HG03103 (cell line): Measurements from ENCODE around the gene SERPINE3.

Experiments used
- ATAC-seq: cut with Tn5 transposase; IDR thresholded peaks from one replicate; pipeline ENCODE4 v1.9.1; 2021; ENCODE audit warnings: low read depth; ENCODE audit not compliant: unreplicated experiment

Gene SERPINE3

DNA sequence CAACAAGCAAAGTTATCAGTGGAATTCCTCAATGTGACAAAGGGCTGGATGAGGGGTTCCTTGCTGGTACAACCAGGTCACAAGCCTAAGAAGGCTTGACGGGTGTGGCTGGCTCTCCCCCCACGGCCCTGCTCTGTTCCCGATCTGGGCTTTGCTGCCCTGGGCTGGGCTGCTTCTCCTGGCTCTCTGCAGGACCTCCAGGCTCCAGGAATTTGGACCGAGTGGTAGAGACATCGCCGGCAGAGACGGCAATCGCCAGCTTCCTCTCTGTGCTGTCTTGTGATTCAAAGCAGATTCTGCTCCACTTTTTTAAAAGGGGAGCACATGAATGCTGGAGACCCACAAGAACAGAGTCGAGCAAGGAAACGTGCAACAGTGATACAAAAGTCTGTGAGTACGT lies at the start of gene SERPINE3:
Gene SERPINE3 (plus strand): TSS at position 338 of the 400 bp plus-strand sequence. CDS start 1,401 bp downstream, outside the sequence.
- ATAC-seq = no peak

DNA sequence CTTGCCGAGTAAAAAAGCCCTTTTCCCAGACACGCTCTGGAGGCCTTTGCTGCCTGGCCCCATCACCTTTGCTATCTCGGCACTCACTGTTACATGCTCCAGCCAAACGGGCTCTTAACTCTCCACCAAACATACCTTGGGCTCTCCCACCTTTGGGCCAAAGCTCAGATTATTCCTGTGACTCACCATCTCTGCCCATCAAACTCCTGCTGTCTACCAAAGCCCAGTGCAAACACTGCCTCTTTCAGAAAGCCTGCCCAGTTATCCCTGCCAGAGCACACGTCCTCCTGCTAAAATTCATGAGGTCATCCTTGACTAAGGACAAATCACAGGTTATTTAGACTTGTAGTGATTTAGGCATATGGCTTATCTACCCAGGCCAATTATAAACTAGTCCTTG lies 48.1 kb upstream of the SERPINE3 start:
- ATAC-seq = no peak

DNA sequence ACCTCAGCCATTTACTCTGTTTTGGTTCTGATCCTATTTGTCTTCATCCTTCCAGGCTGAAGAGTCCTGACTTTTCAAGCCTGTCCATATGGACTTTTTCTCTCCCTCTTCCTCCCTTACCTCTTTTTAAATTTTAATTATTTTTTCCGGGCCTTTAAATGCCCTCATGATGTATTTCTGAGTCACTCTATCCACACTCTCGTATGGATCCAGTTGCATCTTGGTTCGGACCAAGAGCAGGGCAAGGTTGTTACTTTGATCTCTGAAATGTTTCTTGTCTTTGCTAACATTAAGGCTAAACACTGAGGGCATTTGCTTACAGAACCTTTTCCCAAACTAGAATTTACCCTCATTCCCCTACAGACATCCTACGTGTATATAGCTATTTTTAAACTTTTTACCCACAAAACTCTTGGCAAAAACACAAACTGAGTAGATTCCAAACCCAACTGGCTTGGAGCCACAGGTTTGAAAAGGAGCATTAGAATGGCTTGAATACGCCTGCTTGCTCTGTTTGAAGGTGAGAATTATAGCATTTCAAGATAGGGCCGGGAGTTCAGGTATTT lies 47.4 kb upstream of the SERPINE3 start:
- no peak for ATAC-seq

DNA sequence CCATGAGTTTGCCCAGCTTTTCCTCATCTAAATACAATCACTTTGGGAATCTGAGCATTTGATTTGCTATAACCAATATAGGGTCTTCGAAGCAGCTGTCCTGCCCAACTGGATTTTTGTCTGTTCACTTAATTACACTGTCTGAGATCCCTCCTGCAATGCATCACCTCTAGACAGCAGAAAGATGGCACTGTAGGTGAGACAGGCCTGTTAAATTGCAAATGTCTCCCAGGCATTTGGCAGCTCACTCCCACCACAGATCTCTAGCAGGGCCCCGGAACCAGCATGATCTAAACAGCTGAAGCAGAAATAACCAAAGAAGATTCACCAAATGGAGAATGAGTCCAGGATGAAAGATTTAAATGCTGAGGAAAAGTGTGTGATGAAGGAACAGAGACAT lies 41.9 kb upstream of the SERPINE3 start:
- no peak for ATAC-seq

DNA sequence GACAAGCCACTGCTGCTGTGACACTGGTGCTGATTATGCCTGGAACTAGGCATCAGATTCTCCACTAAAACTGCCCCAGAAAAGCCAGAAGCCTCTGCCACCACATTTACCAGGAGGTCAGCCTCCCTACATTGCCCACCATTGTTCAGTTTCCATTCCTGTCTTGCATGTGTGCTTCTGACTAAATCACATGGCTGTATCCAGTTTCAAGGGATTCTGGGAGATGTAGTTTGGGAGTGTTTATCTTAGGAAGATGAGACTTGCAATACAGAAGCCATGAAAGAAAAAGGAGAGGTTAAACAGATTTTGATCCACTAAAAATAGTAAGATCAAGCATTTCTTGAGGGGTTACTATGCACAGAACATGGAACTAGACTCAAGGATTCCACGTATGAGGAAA lies 40.7 kb upstream of the SERPINE3 start:
- ATAC-seq = no peak

DNA sequence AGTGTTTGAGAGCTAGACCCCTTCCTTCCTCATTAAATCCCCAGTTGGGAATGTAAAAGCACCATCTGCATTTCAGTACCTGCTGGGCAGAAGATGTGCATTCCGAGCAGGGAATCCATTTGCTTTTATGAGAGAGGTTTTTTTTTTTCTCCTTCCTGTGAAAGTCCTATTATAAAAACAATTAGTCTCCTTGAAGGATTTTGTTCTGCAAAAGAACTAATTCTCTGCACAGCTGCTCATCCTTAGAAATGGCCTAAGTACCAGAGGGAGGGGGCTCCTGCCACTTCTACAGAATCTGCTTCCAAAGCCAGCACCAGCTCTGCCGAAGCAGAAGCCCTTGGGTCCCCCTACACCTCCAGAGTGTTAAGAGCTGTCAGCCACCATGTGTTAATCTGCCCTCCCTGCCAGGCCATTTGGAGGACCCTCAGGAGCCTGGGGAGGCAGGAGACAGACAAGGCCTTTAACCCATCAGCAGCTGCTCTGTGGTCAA lies 36.4 kb upstream of the SERPINE3 start:
- no peak for ATAC-seq

DNA sequence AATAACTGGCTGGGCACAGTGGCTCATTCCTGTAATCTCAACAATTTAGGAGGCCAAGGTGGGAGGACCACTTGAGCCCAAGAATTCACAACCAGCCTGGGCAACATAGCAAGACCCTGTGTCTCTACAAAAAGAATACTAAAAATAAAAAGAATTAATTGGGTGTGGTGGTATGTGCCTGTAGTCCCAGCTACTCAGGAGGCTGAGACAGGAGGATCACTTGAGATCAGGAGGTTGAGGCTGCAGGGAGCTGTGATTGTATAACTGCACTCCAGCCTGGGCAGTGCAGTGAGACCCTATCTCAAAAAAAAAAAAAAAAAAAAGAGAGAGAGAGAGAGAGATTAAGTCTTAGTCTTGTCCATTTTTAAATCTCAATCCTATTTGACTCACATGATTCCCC lies 35.6 kb upstream of the SERPINE3 start:
- no peak for ATAC-seq

DNA sequence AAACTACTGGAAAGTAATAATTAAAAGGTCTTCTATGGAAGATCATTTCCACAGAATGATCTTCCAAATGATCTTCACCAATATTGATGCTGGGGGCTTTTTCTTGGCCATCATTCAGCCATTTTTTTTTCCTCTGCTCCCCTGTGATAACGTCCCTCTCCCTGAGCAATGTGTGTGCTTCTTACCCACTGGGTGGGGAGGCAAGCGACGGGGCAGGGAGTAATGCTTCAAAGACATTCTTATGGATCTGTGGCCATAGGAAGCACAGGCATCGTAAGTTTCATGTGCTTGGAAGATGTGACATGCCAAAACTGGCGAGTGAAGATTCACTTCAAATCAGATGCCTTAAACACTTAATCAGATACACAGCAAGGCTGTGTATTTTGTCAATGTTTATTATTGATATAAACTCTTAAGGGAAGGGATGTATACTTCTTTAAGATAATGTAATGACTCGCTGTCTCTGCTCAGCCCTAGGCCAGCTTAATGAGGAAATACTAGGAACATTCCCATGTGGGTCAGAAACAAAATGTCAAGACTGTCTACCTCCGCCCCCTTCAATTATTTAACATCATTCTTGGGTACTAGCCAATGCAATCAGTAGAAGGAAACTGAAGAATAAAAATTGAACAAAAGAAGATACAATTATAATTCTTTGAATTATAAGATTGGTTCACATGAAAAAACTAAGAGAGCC lies 34.1 kb upstream of the SERPINE3 start:
- no peak for ATAC-seq

DNA sequence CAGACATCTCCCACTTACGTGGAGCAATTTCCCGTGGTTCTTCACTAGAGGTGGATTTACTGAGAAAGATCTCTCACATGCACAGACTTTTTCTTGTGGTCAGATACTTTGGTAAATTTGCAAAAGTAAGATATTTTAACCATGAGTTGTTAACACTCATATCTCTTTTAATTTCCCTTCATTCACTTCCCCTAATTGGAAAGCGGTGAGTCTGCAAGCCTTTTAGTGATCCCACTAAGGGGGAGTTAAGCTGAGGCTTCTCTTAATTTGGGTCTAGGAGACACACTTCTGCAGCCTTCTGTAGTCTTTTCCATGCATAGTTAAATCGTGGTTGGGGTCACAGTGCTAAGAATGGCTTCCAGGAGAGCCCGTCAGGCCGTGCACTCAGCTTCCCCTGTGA lies 30.7 kb upstream of the SERPINE3 start:
- ATAC-seq = no peak

DNA sequence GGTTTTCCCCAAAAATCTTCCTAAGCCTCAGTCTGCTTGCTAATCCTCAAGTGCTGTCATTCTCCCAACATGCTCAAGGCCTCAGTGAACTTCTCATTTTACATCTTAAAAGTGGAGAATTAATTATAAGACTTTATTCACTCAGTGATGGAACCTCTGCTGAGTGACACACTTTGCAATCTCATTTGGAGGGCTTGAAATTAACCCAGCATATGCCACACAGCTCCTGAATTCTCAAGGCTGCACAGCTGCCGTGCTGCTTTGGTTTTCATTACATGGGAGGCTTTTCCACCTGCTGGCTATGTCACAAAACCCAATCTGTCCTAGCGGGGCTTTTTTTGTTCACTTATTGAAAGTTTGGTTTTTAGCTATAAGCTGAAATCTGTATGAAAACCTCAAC lies 28.3 kb upstream of the SERPINE3 start:
- ATAC-seq = no peak

DNA sequence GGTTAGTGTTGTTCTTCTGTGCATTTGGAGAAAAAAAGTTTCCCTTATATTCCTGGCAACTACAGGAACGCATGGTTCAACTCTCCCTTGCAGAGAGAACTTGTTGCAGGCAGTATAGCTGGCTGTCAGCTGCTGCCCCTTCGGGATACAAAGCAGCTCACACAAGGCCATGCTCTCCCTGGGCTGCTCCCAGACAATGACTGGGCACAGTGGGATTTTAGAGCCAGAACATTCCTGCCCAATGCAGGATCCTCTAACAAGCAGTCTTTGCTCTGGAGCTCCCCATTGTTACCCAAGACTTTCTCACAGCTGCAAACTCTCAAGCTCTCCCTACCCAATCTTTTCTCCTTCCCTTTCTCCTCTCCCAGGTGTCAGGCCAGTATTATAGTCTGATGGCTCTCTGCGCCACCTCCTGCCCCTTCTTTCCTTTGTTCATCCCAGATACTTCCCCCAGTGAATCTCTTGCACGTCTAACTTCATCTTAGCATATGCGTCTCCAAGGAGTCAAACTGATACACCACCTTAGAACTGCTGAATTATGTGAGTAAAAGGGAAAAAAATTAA lies 27.5 kb upstream of the SERPINE3 start:
- ATAC-seq = no peak

DNA sequence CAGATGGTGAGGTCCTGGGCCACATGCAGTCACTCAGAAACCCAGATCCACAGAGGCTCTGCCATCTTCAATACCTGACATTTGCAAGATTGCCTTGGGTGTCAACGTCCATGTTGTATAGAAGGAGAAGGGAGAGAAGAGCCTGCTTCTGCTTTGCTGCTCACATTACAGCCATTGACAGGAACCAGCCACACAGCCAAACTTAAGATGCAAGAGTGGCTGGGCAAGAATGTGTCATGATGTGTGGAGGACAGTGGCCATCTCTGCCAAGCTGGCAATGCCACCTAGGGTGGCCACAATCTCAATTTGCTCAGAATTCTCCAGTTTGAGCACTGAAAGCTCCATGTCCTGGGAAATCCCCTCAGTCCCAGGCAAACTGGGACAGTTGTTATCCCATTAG lies 25.9 kb upstream of the SERPINE3 start:
- no peak for ATAC-seq

DNA sequence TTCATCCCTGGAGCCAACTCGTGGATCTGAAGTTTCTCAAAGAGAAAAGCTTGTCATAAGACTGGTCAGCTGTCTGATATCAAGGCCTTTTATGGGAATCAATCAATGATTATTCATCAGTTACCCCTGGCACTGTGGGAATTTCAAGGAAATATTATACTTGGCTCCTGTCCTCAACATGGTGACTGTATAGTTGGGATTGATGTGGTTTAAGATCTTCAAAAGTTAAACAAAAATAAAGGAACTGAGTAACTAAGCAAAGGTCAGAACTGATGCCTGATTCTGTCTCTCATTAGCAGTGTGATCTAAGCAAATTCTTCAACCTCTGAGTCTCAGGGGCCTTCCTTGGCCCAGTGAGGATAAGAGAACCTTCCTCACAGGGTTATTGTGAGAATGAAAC lies 22.2 kb upstream of the SERPINE3 start:
- ATAC-seq = no peak

DNA sequence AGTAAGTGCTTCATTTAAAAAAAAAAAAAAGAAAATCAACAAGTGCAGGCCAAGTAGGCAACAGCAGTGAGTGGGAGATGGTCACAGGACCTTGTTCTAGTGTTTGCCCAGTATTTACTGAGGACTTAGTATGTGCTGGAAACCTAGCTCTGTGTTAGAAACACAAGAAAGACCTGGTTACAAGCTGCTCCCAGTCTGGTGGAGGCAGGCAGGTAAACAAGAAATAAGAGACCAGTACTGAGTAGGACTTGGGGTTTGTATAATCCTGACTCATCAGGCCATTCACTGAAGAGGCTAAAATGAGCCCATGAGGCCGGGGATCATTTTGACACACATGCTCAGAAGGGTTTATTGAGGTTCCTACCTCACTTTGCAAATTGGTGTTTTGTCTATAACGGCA lies 21.5 kb upstream of the SERPINE3 start:
- no peak for ATAC-seq

DNA sequence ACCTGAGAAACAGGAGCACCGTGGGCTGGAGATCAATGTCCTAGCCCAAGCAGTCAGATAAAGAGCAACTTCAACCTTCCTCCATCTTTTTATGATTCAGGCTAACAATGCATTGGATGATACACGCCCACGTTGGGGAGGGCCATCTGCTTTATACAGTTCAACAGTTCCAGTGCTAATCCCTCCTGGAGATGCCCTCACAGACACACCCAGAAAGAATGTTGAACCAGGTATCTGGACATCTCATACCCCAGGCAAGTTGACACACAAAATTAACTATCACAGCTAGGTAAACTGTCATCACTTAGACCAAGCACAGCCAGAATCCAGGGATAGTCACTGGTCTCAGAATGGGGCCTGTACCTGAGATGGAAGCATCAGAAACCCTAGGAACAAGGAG lies 20.6 kb upstream of the SERPINE3 start:
- ATAC-seq = no peak

DNA sequence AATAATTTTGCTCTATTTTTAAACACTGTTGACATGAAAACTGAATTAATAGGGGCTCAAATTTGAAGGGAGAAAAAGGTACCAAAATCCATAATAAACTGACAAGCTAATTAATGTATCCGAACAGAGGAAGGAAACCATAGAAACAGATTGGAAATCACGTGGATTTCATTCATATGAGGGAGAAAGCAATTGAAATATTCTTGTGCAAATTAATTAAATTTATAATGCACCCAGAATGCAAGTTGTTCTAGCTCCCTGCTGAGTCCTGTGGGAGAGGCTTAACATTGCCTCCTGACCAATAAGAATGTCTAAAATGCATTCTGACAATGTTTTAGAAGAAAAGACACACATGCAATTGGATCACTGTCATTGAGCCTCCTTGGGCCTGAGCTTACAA lies 17.7 kb upstream of the SERPINE3 start:
- ATAC-seq = no peak

DNA sequence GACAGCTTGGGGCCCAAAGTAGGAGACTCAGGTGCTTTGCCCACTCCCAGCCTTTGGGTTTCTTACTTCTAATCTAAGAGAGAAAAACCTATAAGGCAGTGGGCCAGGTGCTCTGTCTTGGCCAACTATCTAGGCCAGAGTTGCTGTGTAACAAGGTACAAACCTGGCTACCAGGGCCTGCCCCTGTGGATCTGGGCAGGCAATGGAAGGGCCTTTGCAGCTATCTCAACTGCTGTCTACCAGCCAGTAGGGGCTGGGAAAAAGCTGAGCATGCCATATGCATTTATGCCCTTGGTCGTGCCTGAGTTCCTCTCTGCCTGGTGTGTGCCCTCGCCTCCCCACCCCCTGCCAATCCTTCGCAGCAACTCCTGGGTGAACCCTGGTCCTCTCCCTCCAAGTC lies 16.7 kb upstream of the SERPINE3 start:
- ATAC-seq = no peak

DNA sequence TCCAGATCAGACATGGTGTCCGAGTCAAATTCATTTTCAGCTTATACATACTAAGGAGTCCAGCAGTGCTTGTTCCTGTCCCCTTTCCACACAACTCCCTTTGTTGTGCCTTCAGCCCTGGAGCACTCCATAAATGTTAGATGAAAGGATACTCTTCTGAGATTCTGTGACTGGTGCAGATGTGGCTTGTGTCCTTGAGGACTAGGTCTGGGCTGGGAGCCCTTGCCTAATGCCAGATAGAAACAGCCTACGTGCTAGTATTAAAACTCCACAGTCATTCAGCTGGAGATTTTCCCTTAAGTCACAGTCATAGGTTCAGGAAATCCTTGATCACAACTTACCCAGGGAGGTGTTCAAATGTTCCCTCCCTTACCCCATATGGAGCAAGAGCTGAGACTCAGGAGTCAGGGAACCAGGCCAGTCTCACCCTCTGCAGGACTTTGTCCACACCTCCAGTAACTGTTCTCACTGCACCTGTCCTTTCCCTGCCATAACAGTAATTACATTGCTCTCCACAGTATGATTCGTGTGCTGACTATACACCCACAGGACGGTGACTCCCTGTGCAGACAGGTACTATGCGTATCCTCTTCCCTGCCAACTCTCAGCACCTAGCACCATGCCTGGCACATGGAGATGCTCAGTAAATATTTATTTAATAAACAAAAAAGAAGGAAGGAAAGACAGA lies 15.5 kb upstream of the SERPINE3 start:
- no peak for ATAC-seq

DNA sequence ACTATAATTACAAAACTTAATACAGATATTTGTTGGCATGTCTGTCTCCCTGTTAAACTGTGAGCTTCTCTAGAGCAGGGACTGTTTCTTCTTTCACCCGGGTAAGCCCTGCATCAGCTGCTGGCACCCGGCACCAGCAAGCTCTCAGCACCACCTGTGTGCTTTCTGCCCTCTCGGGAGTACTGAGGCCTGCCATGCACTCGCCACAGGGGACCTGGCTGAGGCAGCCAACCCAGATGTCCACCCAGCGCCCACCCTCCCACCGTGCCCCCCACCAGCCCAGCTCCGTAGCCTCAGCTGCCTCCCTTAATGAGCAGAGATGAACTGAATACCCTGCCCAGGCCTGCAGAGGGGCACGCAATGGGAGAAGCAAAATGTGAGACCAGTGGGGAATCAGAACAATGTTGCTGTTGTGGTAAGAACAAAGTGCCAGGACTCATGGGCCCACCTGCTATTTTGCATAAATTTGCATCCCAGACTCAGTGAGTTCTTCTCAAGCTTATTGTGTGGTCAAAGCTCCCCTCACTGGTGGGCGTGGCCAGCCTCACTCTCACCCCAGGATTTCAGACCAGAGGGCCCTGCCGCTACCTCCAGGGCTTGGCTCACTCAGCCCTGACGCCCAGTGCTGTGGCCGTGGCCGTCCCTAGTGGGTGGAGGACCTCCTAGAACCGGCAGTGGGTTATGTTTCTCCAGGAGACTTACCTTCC lies 14.6 kb upstream of the SERPINE3 start:
- no peak for ATAC-seq

DNA sequence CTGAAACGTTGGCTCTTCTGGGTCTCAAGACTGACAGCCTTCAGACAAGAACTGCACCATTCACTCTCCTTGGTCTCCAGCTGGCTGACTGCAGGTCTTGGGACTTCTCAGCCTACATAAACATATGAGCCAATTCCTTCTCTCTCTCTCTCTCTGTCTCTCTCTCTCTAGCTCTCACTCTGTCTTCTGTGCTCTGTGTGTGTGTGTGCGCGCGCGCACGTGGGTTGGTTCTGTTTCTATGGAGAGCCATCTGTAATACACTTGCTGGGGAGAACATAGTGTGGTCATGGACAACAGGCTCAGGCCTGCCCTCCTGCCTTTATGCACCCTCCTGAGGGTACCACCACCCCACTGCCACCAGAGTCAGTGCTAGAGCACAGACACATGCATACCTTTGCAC lies 13.7 kb upstream of the SERPINE3 start:
- no peak for ATAC-seq

DNA sequence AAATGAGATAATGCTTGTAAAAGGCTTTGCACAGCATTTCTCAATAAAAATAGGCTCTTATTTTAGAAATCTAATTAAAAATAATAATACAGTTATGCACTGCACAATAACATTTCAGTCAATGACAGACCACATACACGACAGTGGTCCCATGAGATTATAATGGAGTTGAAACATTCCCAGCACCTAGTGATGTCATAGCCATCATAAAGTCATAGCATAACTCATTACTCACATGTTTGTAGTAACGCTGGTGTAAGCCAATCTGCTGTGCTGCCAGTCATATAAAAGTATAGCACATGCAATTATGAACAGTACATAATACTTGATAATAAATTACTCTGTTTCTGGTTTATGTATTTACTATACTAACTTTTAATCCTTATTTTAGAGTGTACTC lies 12.7 kb upstream of the SERPINE3 start:
- ATAC-seq = no peak
